GM18861 (cell line): ENCODE measurements around the gene DPYSL4.

Experiments
- ATAC-seq: cut with Tn5 transposase; IDR thresholded peaks from one replicate; pipeline ENCODE4 v1.9.1; 2021; ENCODE audit not compliant: unreplicated experiment

The DPYSL4 gene

DNA sequence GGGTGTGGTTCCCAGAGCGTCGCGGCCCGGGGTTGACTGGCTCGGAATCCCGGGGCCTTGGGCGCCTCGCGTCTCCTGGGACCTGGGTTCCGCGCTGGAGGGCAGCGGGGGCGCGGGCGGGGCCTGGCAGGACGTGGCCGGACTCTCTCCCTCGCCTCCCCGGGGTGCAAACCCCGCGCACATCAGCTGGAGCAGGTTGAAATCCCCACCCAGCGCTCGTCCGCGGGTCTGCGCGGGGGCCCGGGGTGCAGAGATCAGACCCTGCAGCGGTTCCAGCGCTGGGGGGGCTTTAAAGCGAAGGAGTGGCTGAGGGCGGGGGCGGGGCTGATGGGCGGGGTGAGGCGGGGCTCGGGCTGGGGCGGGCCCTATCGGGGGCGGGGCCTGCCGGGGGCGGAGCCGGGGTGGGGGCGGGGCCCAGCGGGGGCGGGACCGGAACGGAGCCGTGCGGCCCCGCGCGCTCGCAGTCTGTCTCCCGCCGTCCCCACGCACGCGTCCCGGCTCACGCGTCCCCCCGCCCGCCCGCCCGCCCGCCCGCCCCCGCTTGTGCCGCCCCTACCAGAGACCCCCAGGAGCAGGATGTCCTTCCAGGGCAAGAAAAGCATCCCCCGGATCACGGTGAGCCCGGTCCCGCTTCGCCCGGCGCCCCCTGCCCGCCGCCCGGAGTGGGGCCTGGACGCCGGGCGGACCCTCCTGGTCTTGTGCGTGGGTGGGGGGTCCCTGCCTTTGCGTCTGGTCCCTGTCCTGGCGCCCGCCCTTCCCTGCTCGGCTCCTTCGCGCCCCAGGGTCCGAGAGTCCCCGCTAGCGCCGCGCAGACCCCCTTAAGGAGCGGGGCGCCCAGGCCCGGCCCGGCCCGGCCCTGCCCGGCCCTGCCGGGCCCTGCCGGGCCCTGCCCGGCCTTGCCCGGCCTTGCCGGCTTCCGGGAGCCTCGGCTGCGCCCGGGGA lies at the start of gene DPYSL4:
Gene DPYSL4, plus strand, starts transcription at position 461 of the 942 bp plus-strand sequence. Its CDS starts 116 bp downstream, at position 577.
- ATAC-seq = no peak

DNA sequence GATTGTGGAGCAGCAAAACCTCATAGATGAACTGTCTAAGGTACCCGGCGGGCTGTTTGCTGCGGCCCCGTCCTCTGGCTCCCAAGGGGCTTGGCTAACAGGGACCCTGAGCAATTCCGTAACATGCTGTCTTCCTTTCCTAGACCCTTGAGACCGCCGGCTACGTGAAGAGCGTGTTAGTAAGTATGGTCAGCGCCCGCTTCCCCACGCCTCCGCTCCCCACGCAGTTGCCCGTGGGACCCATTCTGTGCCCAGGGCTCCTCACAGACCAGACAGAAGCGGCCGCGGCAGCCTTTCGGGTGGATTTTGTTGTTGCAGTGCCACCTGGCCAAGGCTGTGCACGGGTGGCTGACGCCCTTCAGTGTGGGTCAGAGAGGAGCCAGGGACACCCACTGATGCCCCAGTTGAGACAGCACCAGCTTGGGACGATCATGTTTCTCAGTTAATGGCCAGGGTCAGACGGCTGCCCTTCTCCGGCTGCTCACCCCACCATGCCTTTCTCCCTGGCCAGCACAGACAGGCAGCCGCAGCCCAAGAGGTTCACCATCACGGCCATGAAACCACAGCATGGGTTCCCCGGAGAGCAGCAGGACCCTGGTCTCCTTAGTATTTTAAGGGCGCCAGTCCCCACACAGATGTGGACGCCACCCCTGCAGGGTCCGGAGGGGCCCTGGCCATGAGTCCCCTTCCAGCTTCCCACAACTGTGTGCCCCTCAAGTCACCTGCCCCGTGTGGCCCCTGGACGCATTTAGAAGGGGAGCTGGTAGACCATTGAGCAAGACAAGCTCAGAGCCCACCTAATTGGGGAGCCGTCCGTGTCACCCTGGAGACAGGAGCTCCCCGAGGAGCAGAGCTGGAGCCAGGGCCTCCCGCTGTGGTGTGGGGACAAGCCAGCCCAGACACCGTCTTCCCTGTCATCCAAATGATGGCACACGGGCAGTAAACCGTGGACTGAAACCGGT lies 49.4 kb upstream of the DPYSL4 start:
- ATAC-seq = no peak

DNA sequence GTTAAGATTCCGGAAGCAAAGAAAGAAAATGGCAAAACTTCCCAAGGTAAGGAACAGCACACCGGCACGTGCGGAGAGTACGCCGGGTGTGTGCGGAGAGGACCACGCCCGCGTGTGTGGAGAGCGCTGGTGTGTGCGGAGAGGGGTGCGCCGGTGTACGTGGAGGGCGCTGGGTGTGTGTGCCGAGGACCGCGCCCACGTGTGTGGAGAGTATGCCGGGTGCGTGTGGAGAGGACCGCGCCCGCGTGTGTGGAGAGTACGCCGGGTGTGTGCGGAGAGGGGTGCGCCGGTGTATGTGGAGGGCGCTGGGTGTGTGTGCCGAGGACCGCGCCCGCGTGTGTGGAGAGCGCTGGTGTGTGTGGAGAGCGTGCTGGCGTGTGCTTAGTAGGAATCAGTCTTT lies 48.6 kb upstream of the DPYSL4 start:
- ATAC-seq = no peak

- no peak for ATAC-seq
Measured at GRCh38 chr10:132138596-132138995, 48.2 kb upstream of the DPYSL4 start.

- no peak for ATAC-seq
Measured at GRCh38 chr10:132139526-132139925, 47.2 kb upstream of the DPYSL4 start.

DNA sequence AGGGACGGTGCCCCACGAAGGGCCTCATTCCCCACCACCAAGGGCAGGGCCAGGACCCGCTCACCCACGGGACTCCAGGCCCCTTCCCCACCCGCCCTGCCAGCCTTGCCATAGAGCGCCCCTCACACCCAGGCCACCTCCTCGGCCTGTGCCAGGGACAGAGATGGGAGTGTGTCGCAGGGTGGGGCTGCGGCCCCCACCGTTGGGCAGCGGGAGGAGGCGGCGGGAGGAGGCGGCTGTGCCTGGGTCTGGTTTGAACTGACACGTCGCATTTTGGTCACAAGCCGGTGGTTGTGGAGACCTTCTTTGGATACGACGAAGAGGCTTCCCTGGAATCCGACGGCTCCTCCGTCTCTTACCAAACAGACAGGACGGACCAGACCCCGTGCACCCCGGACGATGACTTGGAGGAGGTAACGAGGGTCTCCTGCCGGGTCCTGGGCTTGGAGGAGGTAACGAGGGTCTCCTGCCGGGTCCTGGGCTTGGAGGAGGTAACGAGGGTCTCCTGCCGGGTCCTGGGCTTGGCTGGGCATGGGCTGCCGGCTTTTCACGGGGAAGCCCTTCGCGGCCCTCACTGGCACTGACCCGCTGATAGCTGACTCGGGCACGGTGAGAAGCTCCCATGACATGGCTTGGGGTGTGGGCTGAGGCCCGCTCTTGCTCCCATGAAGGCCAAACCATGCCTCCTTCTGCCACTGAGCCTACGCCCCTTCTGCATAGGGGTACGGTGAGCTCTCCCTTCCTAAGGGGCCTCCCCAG lies 46.4 kb upstream of the DPYSL4 start:
- no peak for ATAC-seq

DNA sequence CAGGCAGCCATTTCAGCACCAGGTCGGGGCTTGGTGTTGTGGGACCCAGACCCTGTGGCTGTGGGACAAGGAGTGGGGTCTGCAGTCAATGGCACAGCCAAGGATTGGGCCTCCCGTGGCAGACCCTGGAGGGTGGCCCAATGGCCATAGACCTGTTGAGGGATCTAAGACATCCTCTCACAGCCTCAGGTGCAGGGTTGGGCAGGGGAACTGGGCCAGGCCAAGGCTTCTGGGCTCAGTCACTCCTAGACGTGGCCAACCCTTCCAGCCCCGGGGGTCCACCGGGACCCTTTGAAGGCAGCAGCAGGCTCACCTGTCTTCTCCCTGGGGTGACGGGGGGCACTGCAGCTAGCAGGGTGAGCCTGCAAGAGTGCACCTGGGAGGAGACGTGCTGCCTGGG lies 45.7 kb upstream of the DPYSL4 start:
- ATAC-seq = no peak

DNA sequence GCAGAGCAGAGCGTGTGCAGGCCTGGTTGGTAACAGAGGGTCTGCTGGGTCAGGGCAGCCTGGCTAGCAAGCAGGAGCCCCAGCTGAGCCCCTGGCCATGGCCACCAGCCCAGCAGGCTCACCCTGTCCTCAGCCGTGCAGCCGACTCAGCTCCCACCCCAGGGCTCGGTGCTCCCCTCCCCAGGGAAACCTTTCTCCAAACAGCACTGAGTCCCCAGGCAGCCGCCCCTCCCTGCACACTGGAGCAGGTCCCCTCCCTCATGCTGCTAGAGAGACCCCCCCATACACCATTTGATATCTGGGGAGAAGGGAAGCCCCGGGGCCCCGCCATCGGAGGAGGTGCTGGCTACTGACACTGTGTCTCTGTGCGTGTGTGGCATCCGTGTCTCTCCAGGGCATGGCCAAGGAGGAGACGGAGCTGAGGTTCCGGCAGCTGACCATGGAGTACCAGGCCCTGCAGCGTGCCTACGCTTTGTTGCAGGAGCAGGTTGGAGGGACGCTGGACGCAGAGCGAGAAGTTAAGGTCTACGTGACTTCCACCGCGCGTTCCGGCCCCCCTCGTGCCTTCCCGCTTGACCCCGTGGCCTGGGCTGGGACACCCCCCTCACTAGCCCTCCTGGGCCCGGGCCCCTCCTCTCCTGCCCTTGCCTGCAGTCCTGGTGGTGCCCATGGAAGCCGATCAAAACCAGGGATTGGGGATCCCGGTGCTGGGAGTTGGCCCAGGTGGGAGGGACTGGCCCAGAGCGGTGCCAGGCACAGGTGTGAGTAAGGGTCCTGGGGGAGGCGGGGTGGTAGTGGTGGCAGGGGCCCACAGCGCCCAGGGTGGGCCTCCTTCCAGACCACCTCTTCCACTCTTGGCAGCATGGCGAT lies 45.0 kb upstream of the DPYSL4 start:
- no peak for ATAC-seq

- ATAC-seq = no peak
Measured at GRCh38 chr10:132142396-132143161, 44.2 kb upstream of the DPYSL4 start.

DNA sequence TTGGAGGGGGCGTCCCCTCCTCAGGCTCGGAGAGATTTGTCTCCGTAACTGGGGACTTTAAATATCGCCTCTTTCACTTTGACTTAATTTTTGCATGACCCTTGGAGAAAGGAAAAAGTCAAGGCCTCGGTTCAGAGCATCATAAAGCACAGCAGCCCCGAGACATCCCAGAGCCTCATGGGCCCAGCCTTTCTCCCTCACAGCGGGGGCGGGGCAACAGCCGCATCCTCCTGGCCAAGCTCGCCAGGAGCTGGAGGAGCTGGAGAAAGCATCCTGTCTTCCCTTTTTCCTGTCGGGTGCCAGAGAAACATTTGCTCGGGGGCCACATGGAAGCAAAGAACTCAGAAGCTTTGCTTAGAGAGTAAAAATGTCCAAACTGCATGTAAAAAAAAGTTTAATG lies 43.6 kb upstream of the DPYSL4 start:
- no peak for ATAC-seq

- ATAC-seq = no peak
Measured at GRCh38 chr10:132144086-132144485, 42.7 kb upstream of the DPYSL4 start.

DNA sequence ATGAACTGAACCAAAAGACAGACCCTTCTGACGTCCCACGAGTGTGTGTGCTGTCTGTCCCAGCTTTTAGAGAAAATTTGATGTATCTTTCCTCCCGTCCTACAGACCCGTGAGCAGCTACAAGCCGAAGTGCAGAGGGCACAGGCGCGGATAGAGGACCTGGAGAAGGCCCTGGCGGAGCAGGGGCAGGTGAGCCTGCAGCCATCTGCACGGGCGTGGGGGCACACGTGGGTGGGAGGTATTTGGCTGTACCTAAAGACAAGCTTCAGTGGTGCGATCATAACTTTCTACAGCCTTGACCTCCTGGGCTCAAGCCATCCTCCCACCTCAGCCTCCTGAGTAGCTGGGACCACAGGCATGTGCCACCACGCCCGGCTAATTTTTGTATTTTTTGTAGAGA lies 41.7 kb upstream of the DPYSL4 start:
- no peak for ATAC-seq

DNA sequence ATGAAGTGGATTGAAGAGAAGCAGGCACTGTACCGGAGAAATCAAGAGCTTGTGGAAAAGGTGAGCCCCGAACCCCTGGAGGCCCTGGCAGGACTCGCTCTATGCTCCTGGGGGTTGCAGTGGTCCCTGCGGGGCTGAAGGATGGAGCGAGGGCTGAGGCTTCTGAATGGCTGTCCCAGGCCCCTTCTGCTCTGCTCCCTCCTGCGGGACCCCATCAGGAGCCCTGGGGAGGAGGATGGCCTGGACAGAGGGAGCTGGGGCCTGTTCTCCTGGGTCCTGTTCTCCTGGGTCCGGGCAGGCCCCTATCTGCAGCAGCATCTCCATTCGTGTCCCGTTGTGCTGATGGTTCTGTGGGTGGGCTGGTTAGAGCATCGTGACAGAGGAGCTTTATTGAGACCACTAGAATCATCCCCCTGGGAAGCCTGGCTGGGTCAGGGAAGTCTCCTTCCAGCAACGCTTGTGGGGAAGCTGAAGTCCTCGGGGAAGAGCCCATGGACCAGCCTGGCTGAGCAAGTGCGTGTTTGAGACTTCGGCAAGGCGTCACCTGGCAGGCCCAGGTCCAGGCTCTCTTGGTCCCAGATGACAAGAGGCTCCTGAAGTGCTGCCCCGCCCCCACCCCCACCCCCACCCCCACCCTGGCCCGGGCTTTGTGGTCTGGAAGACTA lies 41.1 kb upstream of the DPYSL4 start:
- no peak for ATAC-seq

- ATAC-seq = no peak
Measured at GRCh38 chr10:132146271-132146671, 40.5 kb upstream of the DPYSL4 start.

DNA sequence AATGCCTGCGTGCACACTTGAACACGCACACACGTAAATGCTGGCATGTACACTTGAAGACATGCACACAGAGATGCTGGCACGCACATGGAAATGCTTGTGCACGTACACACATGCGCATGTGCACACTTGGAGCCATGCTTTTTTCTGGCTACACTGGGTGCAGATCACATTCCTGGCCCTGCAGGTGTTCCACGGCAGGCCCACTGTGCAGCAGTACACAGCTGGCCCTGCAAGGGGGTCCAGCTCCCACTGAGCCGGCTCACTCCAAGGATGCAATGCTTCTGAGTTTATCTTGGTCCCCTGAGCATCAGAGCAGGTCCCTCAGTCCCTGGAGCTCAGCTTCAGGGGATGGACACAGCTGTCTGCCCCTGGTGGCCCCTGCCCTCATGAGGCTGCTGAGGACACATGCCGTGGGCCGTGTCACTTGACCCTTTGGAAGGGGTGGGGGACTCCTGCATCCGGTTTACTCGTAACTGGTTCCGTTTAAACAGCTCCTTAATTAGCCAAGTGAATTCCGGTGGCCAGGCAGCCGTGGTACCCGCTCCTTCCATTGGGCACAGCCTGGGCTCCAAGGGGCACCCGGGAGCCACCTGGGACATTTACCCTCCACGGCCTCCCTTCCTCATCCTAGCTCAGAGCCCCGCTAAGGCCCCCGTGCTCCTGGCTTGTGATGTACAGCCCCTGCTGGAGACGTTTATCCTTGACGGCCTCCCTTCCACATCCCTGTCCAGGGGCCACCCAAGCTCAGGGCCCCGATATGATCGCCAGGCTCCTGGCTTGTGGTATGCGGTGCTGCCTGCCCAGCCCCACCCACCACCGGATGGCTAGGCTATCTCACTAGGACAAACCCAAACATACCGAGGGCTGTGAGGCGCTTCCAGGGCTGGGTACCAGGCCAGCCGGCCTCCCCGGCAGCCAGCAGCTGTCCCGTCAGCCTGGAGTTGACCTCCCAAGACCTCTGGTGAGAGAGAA lies 39.5 kb upstream of the DPYSL4 start:
- ATAC-seq = no peak

DNA sequence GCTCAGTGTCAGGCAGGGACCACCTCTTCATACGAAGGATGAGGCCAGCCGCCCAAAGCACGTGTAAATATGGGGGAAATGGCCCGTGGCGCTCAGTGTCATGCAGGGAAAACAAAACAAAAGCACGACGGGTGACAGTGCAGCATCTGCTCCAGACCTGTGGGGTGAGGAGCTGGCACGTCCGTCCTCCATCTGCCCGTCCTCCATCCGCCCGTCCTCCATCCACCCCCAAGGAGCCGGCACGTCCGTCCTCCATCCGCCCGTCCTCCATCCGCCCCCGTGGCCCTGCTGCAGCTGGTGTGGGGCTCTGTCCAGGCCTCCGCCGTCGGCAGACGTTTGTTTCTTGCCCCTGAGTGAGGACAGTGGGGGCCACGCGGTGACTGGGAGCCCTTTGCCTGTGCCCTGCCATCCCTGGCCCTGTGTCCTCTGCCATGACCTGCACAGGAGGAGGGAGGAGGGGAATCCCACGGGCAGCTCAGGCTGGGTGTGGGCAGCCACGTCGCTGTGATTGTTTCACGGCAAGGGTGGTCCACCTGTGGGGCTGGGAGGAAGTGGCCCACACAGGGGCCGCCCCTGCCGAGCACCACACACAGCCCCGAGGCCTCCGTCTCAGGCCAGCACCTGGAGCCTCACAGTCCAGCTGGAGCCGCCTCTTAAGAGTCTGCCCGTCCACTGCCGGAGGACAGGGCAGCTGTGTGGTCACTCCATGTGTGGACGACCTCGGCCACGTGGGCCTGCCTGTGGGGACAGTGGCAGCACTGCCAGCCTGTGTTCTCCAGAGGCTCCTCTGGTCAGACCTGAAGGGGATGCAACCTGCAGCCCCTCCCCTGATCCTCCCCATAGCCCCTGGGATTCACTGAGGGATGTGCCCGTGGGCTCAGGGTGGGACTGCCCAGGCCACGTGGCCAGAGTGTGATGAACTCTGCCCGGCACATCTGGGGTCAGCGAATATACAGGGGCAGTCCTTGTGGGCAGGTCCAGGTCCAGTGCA lies 38.2 kb upstream of the DPYSL4 start:
- no peak for ATAC-seq
